Stimulated activated CD4-positive, alpha-beta T cell treated with anti-CD3 and anti-CD28 coated beads, Interleukin-15, amount 100 ng/mL, for 24 hours (primary cell): Measurements from ENCODE around the gene PIEZO1.
"Not testable (repeated sequence)": the region's sequence is repeated elsewhere in the genome, so short reads cannot be mapped to it uniquely, and the experiment has no call there.

Experiments used
- DNase-seq: peaks from one replicate; pipeline ENCODE4 v3.0.0-alpha.2; 2020

PIEZO1 gene

GRCh38 chr16:88685156-88686061, 99.6 kb downstream of the PIEZO1 start:
- DNase-seq: peak; percentile 79

- no peak for DNase-seq
Observed at GRCh38 chr16:88684569-88685155, 100.4 kb downstream of the PIEZO1 start.

- peak; percentile 84 for DNase-seq
Observed at GRCh38 chr16:88681709-88682451, 103.1 kb downstream of the PIEZO1 start.

- DNase-seq: peak; percentile 66
Observed at GRCh38 chr16:88681084-88681680, 103.8 kb downstream of the PIEZO1 start.

- no peak for DNase-seq
Observed at GRCh38 chr16:88680554-88681083, 104.4 kb downstream of the PIEZO1 start.

GRCh38 chr16:88678224-88678979, 106.6 kb downstream of the PIEZO1 start:
- no peak for DNase-seq

GRCh38 chr16:88677721-88678120, 107.3 kb downstream of the PIEZO1 start:
- no peak for DNase-seq

GRCh38 chr16:88676502-88677242, 108.3 kb downstream of the PIEZO1 start:
- no peak for DNase-seq

- DNase-seq: no peak
Observed at GRCh38 chr16:88673716-88674379, 111.2 kb downstream of the PIEZO1 start.

GRCh38 chr16:88672776-88673175, 112.2 kb downstream of the PIEZO1 start:
- DNase-seq: no peak

- no peak for DNase-seq
Observed at GRCh38 chr16:88671806-88672205, 113.2 kb downstream of the PIEZO1 start.

- DNase-seq: no peak
Observed at GRCh38 chr16:88669980-88670379, 115.0 kb downstream of the PIEZO1 start.

GRCh38 chr16:88669493-88669892, 115.5 kb downstream of the PIEZO1 start:
- not testable (repeated sequence) for DNase-seq

GRCh38 chr16:88667461-88667860, 117.6 kb downstream of the PIEZO1 start:
- DNase-seq: no peak

- DNase-seq: no peak
Observed at GRCh38 chr16:88665570-88665969, 119.5 kb downstream of the PIEZO1 start.
